GM18909 (cell line): ENCODE data around the gene FLOT2.
A peak's percentile ranks its signal among the peaks of the same experiment; 100 is the strongest.
"Not testable (repeated sequence)": the region's sequence is repeated elsewhere in the genome, so short reads cannot be mapped to it uniquely, and the experiment has no call there.

ENCODE experiments used
- ATAC-seq: cut with Tn5 transposase; IDR thresholded peaks from one replicate; pipeline ENCODE4 v1.9.1; 2021; ENCODE audit warnings: mild to moderate bottlenecking; ENCODE audit not compliant: unreplicated experiment, poor library complexity

The FLOT2 gene

GRCh38 chr17:28854457-28855335 lies 42.8 kb downstream of the FLOT2 start, which contains the start of gene ERAL1:
TSS of gene ERAL1 (plus strand) at chr17:28855016. CDS start at chr17:28855035, 19 bp downstream.
- ATAC-seq = peak; percentile 94

- ATAC-seq = no peak
Measured at GRCh38 chr17:28853295-28853694, 44.2 kb downstream of the FLOT2 start.

GRCh38 chr17:28849281-28849680 lies 48.3 kb downstream of the FLOT2 start:
- no peak for ATAC-seq

GRCh38 chr17:28848667-28849066 lies 48.9 kb downstream of the FLOT2 start:
- not testable (repeated sequence) for ATAC-seq

- ATAC-seq = not testable (repeated sequence)
Measured at GRCh38 chr17:28846699-28847098, 50.8 kb downstream of the FLOT2 start.

- no peak for ATAC-seq
Measured at GRCh38 chr17:28846231-28846630, 51.3 kb downstream of the FLOT2 start.

- no peak for ATAC-seq
Measured at GRCh38 chr17:28843816-28844148, 53.8 kb downstream of the FLOT2 start.

GRCh38 chr17:28842282-28843012 lies 55.1 kb downstream of the FLOT2 start, which contains the start of gene FAM222B:
TSS of gene FAM222B (minus strand) at chr17:28842790. CDS start at chr17:28766667, 76,123 bp downstream.
- ATAC-seq = peak; percentile 77

GRCh38 chr17:28841901-28842281 lies 55.6 kb downstream of the FLOT2 start:
- ATAC-seq = peak; percentile 10

- ATAC-seq = no peak
Measured at GRCh38 chr17:28839221-28839620, 58.3 kb downstream of the FLOT2 start.

GRCh38 chr17:28836541-28836940 lies 61.0 kb downstream of the FLOT2 start:
- not testable (repeated sequence) for ATAC-seq

- no peak for ATAC-seq
Measured at GRCh38 chr17:28834420-28834819, 63.1 kb downstream of the FLOT2 start.
